ENCODE results near the gene GNG2. TPM values are rescaled to one million over a fixed set of nuclear protein-coding genes. Genes with fewer than 3 reads are reported as not detected.

The GNG2 gene
- total and polyA plus RNA-seq, 2 experiments from 2014 or later = 9.9 to 14.8 TPM

- TF ChIP-seq, protein P1, sequence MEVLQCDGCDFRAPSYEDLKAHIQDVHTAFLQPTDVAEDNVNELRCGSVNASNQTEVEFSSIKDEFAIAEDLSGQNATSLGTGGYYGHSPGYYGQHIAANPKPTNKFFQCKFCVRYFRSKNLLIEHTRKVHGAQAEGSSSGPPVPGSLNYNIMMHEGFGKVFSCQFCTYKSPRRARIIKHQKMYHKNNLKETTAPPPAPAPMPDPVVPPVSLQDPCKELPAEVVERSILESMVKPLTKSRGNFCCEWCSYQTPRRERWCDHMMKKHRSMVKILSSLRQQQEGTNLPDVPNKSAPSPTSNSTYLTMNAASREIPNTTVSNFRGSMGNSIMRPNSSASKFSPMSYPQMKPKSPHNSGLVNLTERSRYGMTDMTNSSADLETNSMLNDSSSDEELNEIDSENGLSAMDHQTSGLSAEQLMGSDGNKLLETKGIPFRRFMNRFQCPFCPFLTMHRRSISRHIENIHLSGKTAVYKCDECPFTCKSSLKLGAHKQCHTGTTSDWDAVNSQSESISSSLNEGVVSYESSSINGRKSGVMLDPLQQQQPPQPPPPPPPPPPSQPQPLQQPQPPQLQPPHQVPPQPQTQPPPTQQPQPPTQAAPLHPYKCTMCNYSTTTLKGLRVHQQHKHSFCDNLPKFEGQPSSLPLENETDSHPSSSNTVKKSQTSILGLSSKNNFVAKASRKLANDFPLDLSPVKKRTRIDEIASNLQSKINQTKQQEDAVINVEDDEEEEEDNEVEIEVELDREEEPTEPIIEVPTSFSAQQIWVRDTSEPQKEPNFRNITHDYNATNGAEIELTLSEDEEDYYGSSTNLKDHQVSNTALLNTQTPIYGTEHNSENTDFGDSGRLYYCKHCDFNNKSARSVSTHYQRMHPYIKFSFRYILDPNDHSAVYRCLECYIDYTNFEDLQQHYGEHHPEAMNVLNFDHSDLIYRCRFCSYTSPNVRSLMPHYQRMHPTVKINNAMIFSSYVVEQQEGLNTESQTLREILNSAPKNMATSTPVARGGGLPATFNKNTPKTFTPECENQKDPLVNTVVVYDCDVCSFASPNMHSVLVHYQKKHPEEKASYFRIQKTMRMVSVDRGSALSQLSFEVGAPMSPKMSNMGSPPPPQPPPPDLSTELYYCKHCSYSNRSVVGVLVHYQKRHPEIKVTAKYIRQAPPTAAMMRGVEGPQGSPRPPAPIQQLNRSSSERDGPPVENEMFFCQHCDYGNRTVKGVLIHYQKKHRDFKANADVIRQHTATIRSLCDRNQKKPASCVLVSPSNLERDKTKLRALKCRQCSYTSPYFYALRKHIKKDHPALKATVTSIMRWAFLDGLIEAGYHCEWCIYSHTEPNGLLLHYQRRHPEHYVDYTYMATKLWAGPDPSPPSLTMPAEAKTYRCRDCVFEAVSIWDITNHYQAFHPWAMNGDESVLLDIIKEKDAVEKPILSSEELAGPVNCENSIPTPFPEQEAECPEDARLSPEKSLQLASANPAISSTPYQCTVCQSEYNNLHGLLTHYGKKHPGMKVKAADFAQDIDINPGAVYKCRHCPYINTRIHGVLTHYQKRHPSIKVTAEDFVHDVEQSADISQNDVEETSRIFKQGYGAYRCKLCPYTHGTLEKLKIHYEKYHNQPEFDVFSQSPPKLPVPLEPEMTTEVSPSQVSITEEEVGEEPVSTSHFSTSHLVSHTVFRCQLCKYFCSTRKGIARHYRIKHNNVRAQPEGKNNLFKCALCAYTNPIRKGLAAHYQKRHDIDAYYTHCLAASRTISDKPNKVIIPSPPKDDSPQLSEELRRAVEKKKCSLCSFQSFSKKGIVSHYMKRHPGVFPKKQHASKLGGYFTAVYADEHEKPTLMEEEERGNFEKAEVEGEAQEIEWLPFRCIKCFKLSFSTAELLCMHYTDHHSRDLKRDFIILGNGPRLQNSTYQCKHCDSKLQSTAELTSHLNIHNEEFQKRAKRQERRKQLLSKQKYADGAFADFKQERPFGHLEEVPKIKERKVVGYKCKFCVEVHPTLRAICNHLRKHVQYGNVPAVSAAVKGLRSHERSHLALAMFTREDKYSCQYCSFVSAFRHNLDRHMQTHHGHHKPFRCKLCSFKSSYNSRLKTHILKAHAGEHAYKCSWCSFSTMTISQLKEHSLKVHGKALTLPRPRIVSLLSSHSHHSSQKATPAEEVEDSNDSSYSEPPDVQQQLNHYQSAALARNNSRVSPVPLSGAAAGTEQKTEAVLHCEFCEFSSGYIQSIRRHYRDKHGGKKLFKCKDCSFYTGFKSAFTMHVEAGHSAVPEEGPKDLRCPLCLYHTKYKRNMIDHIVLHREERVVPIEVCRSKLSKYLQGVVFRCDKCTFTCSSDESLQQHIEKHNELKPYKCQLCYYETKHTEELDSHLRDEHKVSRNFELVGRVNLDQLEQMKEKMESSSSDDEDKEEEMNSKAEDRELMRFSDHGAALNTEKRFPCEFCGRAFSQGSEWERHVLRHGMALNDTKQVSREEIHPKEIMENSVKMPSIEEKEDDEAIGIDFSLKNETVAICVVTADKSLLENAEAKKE (CRISPR knock-in tag; IDR thresholded peaks at IDR 0.05) = no peak
- TF ChIP-seq ZNF114 (CRISPR knock-in tag; IDR thresholded peaks at IDR 0.05) = no peak
Observed at GRCh38 chr14:51817326-51817725, 43.1 kb upstream of the GNG2 start (continued).

DNA sequence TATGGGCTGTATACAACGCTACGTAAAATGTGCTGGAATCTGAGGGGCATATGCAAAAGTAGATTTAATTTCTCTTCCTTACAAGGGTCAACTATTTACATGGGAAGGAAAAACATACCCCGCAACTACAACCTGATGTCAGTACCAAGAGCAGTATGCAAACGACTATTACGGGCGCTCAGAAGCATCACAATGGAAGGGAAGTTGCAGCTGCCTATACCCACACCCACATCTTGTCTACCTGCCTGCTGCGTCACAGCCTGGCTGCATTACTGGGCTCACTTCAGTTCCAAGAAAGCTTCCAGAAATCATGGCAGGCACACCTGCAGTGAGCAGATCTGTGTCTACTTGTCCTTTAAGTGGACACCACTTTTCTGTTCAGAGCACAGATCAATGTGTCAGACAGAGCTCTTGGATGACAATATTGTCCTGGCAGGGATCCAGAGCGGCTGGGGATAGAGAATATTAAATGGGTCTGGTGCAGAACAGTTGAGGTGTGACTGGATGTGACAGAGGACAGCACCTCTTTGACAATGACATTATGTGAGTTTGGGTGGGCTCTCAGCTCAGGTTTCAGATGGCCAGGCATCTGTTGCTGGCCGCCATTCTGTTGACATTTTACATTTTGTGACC lies 41.5 kb upstream of the GNG2 start:
- peaks cover 15% of the 10 kb centered on the region for H3K4me1 Mint-ChIP-seq
- Histone ChIP-seq H3K27me3 (ENCODE audit: insufficient read depth) (no peaks in the 10 kb centered on the region), H3K9me2 (ENCODE audit: insufficient read depth) (0 out of 2 replicates have a peak, but pooled peaks cover 6% of the 10 kb centered on the region), H3K36me3 (ENCODE audit: insufficient read depth) (no peaks in the 10 kb centered on the region), H2AFZ (peak overlapping the region; percentile 87; the same call in 1 of the 2 replicates), H4K20me1 (replicated peaks; ENCODE audit: insufficient read depth) (no peaks in the 10 kb centered on the region), H3K4me3 (no peak overlapping the region), H3K4me2 (peak overlapping the region; percentile 57; the same call in 1 of the 2 replicates), H3K79me2 (replicated peaks; ENCODE audit: insufficient read depth) (no peaks in the 10 kb centered on the region), H3K27ac (ENCODE audit: low read depth) (no peak overlapping the region), H3F3A (replicated peaks; ENCODE audit: low read depth) (no peaks in the 10 kb centered on the region), H3K4me1 (ENCODE audit: insufficient read depth) (peaks cover 9% of the 10 kb centered on the region)
- H3K36me3 Mint-ChIP-seq (ENCODE audit: low read depth) = no peaks in the 10 kb centered on the region
- DNase-seq (ENCODE audit: low spot score) (peak; percentile 33), ATAC-seq (peak; percentile 69)
- H3K4me3 Mint-ChIP-seq = no peak overlapping the region
- no peak for TF ChIP-seq ZNF331 (CRISPR knock-in tag; IDR thresholded peaks at IDR 0.05; ENCODE audit: low read depth)
- TF ChIP-seq, protein P2, sequence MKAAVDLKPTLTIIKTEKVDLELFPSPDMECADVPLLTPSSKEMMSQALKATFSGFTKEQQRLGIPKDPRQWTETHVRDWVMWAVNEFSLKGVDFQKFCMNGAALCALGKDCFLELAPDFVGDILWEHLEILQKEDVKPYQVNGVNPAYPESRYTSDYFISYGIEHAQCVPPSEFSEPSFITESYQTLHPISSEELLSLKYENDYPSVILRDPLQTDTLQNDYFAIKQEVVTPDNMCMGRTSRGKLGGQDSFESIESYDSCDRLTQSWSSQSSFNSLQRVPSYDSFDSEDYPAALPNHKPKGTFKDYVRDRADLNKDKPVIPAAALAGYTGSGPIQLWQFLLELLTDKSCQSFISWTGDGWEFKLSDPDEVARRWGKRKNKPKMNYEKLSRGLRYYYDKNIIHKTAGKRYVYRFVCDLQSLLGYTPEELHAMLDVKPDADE (IDR thresholded peaks at IDR 0.05) = no peak
- no peak for TF ChIP-seq ZNF114 (CRISPR knock-in tag; IDR thresholded peaks at IDR 0.05)
- TF ChIP-seq EZH2 (IDR thresholded peaks at IDR 0.05; ENCODE audit: low read depth, unreplicated experiment) = no peak
- TF ChIP-seq, protein P3, sequence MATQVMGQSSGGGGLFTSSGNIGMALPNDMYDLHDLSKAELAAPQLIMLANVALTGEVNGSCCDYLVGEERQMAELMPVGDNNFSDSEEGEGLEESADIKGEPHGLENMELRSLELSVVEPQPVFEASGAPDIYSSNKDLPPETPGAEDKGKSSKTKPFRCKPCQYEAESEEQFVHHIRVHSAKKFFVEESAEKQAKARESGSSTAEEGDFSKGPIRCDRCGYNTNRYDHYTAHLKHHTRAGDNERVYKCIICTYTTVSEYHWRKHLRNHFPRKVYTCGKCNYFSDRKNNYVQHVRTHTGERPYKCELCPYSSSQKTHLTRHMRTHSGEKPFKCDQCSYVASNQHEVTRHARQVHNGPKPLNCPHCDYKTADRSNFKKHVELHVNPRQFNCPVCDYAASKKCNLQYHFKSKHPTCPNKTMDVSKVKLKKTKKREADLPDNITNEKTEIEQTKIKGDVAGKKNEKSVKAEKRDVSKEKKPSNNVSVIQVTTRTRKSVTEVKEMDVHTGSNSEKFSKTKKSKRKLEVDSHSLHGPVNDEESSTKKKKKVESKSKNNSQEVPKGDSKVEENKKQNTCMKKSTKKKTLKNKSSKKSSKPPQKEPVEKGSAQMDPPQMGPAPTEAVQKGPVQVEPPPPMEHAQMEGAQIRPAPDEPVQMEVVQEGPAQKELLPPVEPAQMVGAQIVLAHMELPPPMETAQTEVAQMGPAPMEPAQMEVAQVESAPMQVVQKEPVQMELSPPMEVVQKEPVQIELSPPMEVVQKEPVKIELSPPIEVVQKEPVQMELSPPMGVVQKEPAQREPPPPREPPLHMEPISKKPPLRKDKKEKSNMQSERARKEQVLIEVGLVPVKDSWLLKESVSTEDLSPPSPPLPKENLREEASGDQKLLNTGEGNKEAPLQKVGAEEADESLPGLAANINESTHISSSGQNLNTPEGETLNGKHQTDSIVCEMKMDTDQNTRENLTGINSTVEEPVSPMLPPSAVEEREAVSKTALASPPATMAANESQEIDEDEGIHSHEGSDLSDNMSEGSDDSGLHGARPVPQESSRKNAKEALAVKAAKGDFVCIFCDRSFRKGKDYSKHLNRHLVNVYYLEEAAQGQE (IDR thresholded peaks at IDR 0.05; ENCODE audit: unreplicated experiment) = no peak
- no peak for TF ChIP-seq CREB1 (CRISPR knock-in tag; IDR thresholded peaks at IDR 0.05; ENCODE audit: low read depth)
- TF ChIP-seq STAT1 (IDR thresholded peaks at IDR 0.05; ENCODE audit: unreplicated experiment) = no peak
- H3K27ac Mint-ChIP-seq = no peak overlapping the region
- peaks cover 4% of the 10 kb centered on the region; the same call in 2 of the 3 replicates for H3K9me3 Mint-ChIP-seq
- H3K27me3 Mint-ChIP-seq (ENCODE audit: insufficient read depth, low read depth, poor library complexity) = peaks cover 3% of the 10 kb centered on the region
